ENCODE measurements around the gene BNIP5.

- no peak for TF ChIP-seq CTCF (IDR thresholded peaks at IDR 0.05)
- no peak for TF ChIP-seq POLR2A (IDR thresholded peaks at IDR 0.05)
Measured at GRCh38 chr6:36333171-36333895, 3.4 kb downstream of the BNIP5 start.
